ENCODE measurements around the gene RAP1GDS1.
A peak's percentile ranks its signal among the peaks of the same experiment; 100 is the strongest.
"Not testable (repeated sequence)": the region's sequence is repeated elsewhere in the genome, so short reads cannot be mapped to it uniquely, and the experiment has no call there.

Gene RAP1GDS1

GRCh38 chr4:98434816-98435215, 173.6 kb downstream of the RAP1GDS1 start:
- no peak for DNase-seq (ENCODE audit: low read depth in 3 of 3)

- no peak for DNase-seq (ENCODE audit: low read depth in 3 of 3)
Measured at GRCh38 chr4:98444371-98444770, 183.2 kb downstream of the RAP1GDS1 start.

- peak in 2 of 3 experiments; percentile 22 to 27 for DNase-seq (ENCODE audit: low read depth in 3 of 3)
Measured at GRCh38 chr4:98446499-98447375, 185.6 kb downstream of the RAP1GDS1 start.

- DNase-seq (ENCODE audit: low read depth in 3 of 3), result no peak
Measured at GRCh38 chr4:98447648-98448047, 186.5 kb downstream of the RAP1GDS1 start.

- DNase-seq (ENCODE audit: low read depth in 3 of 3), result no peak
Measured at GRCh38 chr4:98448908-98449307, 187.7 kb downstream of the RAP1GDS1 start.

GRCh38 chr4:98452091-98452490, 190.9 kb downstream of the RAP1GDS1 start:
- DNase-seq (ENCODE audit: low read depth in 3 of 3), result no peak

- not testable (repeated sequence) for DNase-seq (ENCODE audit: low read depth in 3 of 3)
Measured at GRCh38 chr4:98457422-98457821, 196.2 kb downstream of the RAP1GDS1 start.

- DNase-seq (ENCODE audit: low read depth in 3 of 3), result not testable (repeated sequence)
Measured at GRCh38 chr4:98461121-98461865, 200.1 kb downstream of the RAP1GDS1 start.

- DNase-seq (ENCODE audit: low read depth in 3 of 3), result no peak
Measured at GRCh38 chr4:98462487-98462886, 201.3 kb downstream of the RAP1GDS1 start.

GRCh38 chr4:98466868-98467599, 205.8 kb downstream of the RAP1GDS1 start:
- no peak for DNase-seq (ENCODE audit: low read depth in 3 of 3)

- DNase-seq (ENCODE audit: low read depth in 3 of 3), result peak in 2 of 3 experiments; percentile 56 to 60
Measured at GRCh38 chr4:98467627-98468072, 206.5 kb downstream of the RAP1GDS1 start.

- no peak for DNase-seq (ENCODE audit: low read depth in 3 of 3)
Measured at GRCh38 chr4:98468709-98469108, 207.5 kb downstream of the RAP1GDS1 start.

- no peak for DNase-seq (ENCODE audit: low read depth in 3 of 3)
Measured at GRCh38 chr4:98469771-98470170, 208.6 kb downstream of the RAP1GDS1 start.

- DNase-seq (ENCODE audit: low read depth in 3 of 3), result no peak
Measured at GRCh38 chr4:98470366-98470765, 209.2 kb downstream of the RAP1GDS1 start.

GRCh38 chr4:98470831-98471230, 209.6 kb downstream of the RAP1GDS1 start:
- DNase-seq (ENCODE audit: low read depth in 3 of 3), result no peak

GRCh38 chr4:98473046-98473445, 211.9 kb downstream of the RAP1GDS1 start:
- DNase-seq (ENCODE audit: low read depth in 3 of 3), result no peak

GRCh38 chr4:98474408-98474844, 213.2 kb downstream of the RAP1GDS1 start:
- DNase-seq (ENCODE audit: low read depth in 3 of 3), result no peak

GRCh38 chr4:98476891-98477290, 215.7 kb downstream of the RAP1GDS1 start:
- no peak for DNase-seq (ENCODE audit: low read depth in 3 of 3)

GRCh38 chr4:98479590-98479989, 218.4 kb downstream of the RAP1GDS1 start:
- not testable (repeated sequence) for DNase-seq (ENCODE audit: low read depth in 3 of 3)

- no peak for DNase-seq (ENCODE audit: low read depth in 3 of 3)
Measured at GRCh38 chr4:98480535-98480934, 219.4 kb downstream of the RAP1GDS1 start.

- DNase-seq (ENCODE audit: low read depth in 3 of 3), result no peak
Measured at GRCh38 chr4:98481167-98481566, 220.0 kb downstream of the RAP1GDS1 start.

- no peak for DNase-seq (ENCODE audit: low read depth in 3 of 3)
Measured at GRCh38 chr4:98482503-98482846, 221.3 kb downstream of the RAP1GDS1 start.

Measured in stimulated activated CD4-positive, alpha-beta T cell treated with anti-CD3 and anti-CD28 coated beads, TNF-alpha, amount 100 ng/mL, for 4 hours (primary cell).